K562 (cell line): Measurements from ENCODE around the gene ARMC12. TPM values are rescaled to one million over a fixed set of nuclear protein-coding genes. Genes with fewer than 3 reads are reported as not detected.

Experiments used
- ATF2 ChIP-seq: sonication (generic); formaldehyde crosslinking; IDR thresholded peaks from 2 replicates; pipeline ENCODE4 v1.8.1; 2022; ENCODE audit warnings: missing genetic modification reagents
- CBX1 ChIP-seq: sonication (generic); IDR thresholded peaks from 2 replicates; pipeline ENCODE4 v1.6.1; 2016; ENCODE audit warnings: antibody characterized with exemption, low read depth, mild to moderate bottlenecking
- CREM ChIP-seq: IDR thresholded peaks from 2 replicates; pipeline ENCODE4 v1.6.1; 2014; ENCODE audit warnings: antibody characterized with exemption, low read depth
- CTBP1 ChIP-seq: fragments of 450-650 bp; IDR thresholded peaks from 2 replicates; pipeline ENCODE4 v1.6.1; 2016; ENCODE audit warnings: borderline replicate concordance
- EP400 ChIP-seq: fragments of 450-650 bp; IDR thresholded peaks from 2 replicates; pipeline ENCODE4 v1.6.1; 2017; ENCODE audit warnings: antibody characterized with exemption, mild to moderate bottlenecking, moderate library complexity
- GATAD2B ChIP-seq: fragments of 450-650 bp; IDR thresholded peaks from 2 replicates; pipeline ENCODE4 v1.6.1; 2017; ENCODE audit warnings: mild to moderate bottlenecking, borderline replicate concordance
- HDGF ChIP-seq: fragments of 450-650 bp; IDR thresholded peaks from 2 replicates; pipeline ENCODE4 v1.6.1; 2016
- KAT7 ChIP-seq: sonication (generic); formaldehyde crosslinking; IDR thresholded peaks from 2 replicates; pipeline ENCODE4 v1.8.0; 2022; ENCODE audit warnings: missing genetic modification reagents, mild to moderate bottlenecking, borderline replicate concordance
- MEF2A ChIP-seq: IDR thresholded peaks from 2 replicates; pipeline ENCODE4 v1.6.1; 2011; ENCODE audit warnings: low read depth, mild to moderate bottlenecking, low read length, moderate library complexity; ENCODE audit not compliant: control insufficient read depth
- MYC ChIP-seq, 2 experiments: fragments of 250-450 bp in 1 of 2; sonication (Bioruptor Pico) in 1 of 2; IDR thresholded peaks; 2 replicates each; pipeline versions ENCODE4 v1.5.1 to v1.6.1; 2012 to 2021; ENCODE audit warnings: low read depth in 2 of 2, borderline replicate concordance in 1 of 2, improper control_type of control experiment in 1 of 2, low read length in 1 of 2, mild to moderate bottlenecking in 1 of 2, moderate library complexity in 1 of 2
- NEUROD1 ChIP-seq: fragments of 150-350 bp; IDR thresholded peaks from 2 replicates; pipeline ENCODE4 v1.6.1; 2014; ENCODE audit warnings: borderline replicate concordance, low read length, low read depth; ENCODE audit not compliant: partially characterized antibody
- POLR2H ChIP-seq: IDR thresholded peaks from 2 replicates; pipeline ENCODE4 v1.6.1; 2016; ENCODE audit warnings: missing genetic modification characterization, low read depth, mild to moderate bottlenecking, control low read depth, missing compliant biosample characterization, moderate library complexity
- RAD21 ChIP-seq, 2 experiments: fragments of 250-450 bp in 1 of 2; fragments of 450-650 bp in 1 of 2; sonication (Bioruptor Pico) in 1 of 2; formaldehyde crosslinking in 1 of 2; IDR thresholded peaks in 1 of 2; conservative IDR thresholded peaks in 1 of 2; 2 replicates each; pipeline versions ENCODE4 v1.4.0 to v1.8.0; 2020 to 2022; ENCODE audit warnings: mild to moderate bottlenecking in 2 of 2, moderate library complexity in 1 of 2
- RCOR1 ChIP-seq, 2 experiments: IDR thresholded peaks; 2 replicates each; pipeline ENCODE4 v1.6.1; 2012; ENCODE audit warnings: low read depth in 2 of 2, low read length in 2 of 2, borderline replicate concordance in 1 of 2, improper control_type of control experiment in 1 of 2
- SAFB ChIP-seq: fragments of 200-400 bp; formaldehyde crosslinking; IDR thresholded peaks from 2 replicates; pipeline ENCODE4 v1.6.1; 2017; ENCODE audit warnings: low read depth, low read length, borderline replicate concordance
- SIN3B ChIP-seq: fragments of 450-650 bp; IDR thresholded peaks from 2 replicates; pipeline ENCODE4 v1.6.1; 2017; ENCODE audit warnings: low read depth, mild to moderate bottlenecking, moderate library complexity
- SMAD3 ChIP-seq: fragments of 450-650 bp; formaldehyde crosslinking; conservative IDR thresholded peaks from 2 replicates; pipeline ENCODE4 v1.4.0; 2020; ENCODE audit warnings: mild to moderate bottlenecking
- U2AF2 ChIP-seq: fragments of 200-400 bp; formaldehyde crosslinking; optimal IDR thresholded peaks from 2 replicates; pipeline ENCODE3; 2017; ENCODE audit warnings: low read depth, mild to moderate bottlenecking, low read length
- USF2 ChIP-seq: sonication (generic); formaldehyde crosslinking; IDR thresholded peaks from 2 replicates; pipeline ENCODE4 v1.5.0; 2020; ENCODE audit warnings: missing genetic modification reagents
- ZBTB11 ChIP-seq, 3 experiments: fragments of 200-800 bp in 1 of 3; fragments of 250-450 bp in 1 of 3; fragments of 450-650 bp in 1 of 3; sonication (Bioruptor Pico) in 1 of 3; sonication (Bioruptor generic) in 1 of 3; formaldehyde crosslinking in 1 of 3; IDR thresholded peaks; 2 replicates each; pipeline versions ENCODE4 v1.6.1 to v1.8.0; 2016 to 2022; ENCODE audit warnings: mild to moderate bottlenecking in 2 of 3, missing genetic modification characterization in 2 of 3, missing compliant biosample characterization in 1 of 3, moderate library complexity in 1 of 3
- ZNF780A ChIP-seq: fragments of 250-450 bp; sonication (Bioruptor Pico); IDR thresholded peaks from 2 replicates; pipeline ENCODE4 v1.5.0; 2021; ENCODE audit warnings: mild to moderate bottlenecking
- polyA plus RNA-seq, 8 experiments: library from polyadenylated mRNA; depleted of rRNA in 4 of 8; stranded (reverse) in 5 of 8; unstranded in 3 of 8; fragments of >200 nt; fragmentation: Nextera tagmentation in 2 of 8; fragmentation: Illumina TruSeq in 1 of 8; extraction: Ambion mirVana in 2 of 8; extraction: Trizol in 1 of 8; gene quantifications; 2 replicates each; pipeline versions ENCODE4 v1.2.1 to v1.2.3, GENCODE V29; 2011 to 2014; ENCODE audit warnings: inconsistent platforms in 1 of 8, missing spikeins in 1 of 8
- total RNA-seq, 7 experiments: library from RNA; depleted of rRNA in 6 of 7; stranded (reverse); fragments of >200 nt in 6 of 7; fragmentation: Illumina TruSeq in 2 of 7; extraction: Trizol in 2 of 7; gene quantifications; 2 replicates each; pipeline versions ENCODE4 v1.2.1 to v1.2.3, GENCODE V29; 2011 to 2021; ENCODE audit warnings: low replicate concordance in 1 of 7

ARMC12 gene
- total and polyA plus RNA-seq, 9 of the 15 experiments (the other 6 are each of a cell fraction or from before 2014, with no cell fraction given): 0.09 to 0.58 (median 0.31) TPM; not detected in 3

- TF ChIP-seq ZBTB11 (CRISPR knock-in tag; IDR thresholded peaks at IDR 0.05) (peak in 2 of 3 experiments; percentile 18 to 49; a peak in 1 of 6 replicates), HDGF (peak; percentile 72; the same call in 1 of the 2 replicates), GATAD2B (peak; percentile 96), CREM (peak; percentile 65), KAT7 (no peak), RAD21 (CRISPR knock-in tag; conservative IDR thresholded peaks at IDR 0.05 in 1 of 2, IDR thresholded peaks at IDR 0.05 in 1 of 2) (peak in 1 of 2 experiments; percentile 3; a peak in 1 of 4 replicates), ZNF780A (CRISPR knock-in tag) (no peak), MYC (IDR thresholded peaks at IDR 0.05; ENCODE audit: low read depth, low read length) (peak; percentile 94), MYC (CRISPR knock-in tag; IDR thresholded peaks at IDR 0.05; ENCODE audit: borderline replicate concordance, low read depth) (no peak), SIN3B (peak; percentile 65), EP400 (peak; percentile 88), MEF2A (no peak; the same call in 1 of the 2 replicates), NEUROD1 (peak; percentile 86), RCOR1 (IDR thresholded peaks at IDR 0.05; ENCODE audit: borderline replicate concordance in 1 of 2, low read depth in 2 of 2, low read length in 2 of 2) (0 out of 4 replicates have a peak, but pooled peaks of 1 of the 2 experiments have one; percentile 4), POLR2H (tag) (peak; percentile 55), SMAD3 (no peak), SAFB (peak; percentile 73), CTBP1 (peak; percentile 95; the same call in 1 of the 2 replicates), ATF2 (CRISPR knock-in tag) (no peak), USF2 (peak; percentile 83), U2AF2 (no peak), CBX1 (0 out of 2 replicates have a peak, but pooled peaks have one; percentile 42)
These were observed 48.1 kb upstream of the ARMC12 start, which contains the start of gene FKBP5 (continued) for GRCh38 chr6:35688605-35689322.
